GM23338 (cell line): Measurements from ENCODE around the gene CHKB. TPM values are rescaled to one million over a fixed set of nuclear protein-coding genes. Genes with fewer than 3 reads are reported as not detected.

Experiments
- ATAC-seq: fragments of 200-7000 bp; cut with Tn5 transposase; 3 replicates; pipeline ENCODE4 v1.9.1; 2020
- DNase-seq: peaks from one replicate; pipeline ENCODE4 v3.0.0-alpha.2; 2015; ENCODE audit warnings: low spot score
- H2AFZ ChIP-seq: fragments of 200-600 bp; sonication (generic); 2 replicates; pipeline ENCODE4 v1.8.0; 2016; ENCODE audit warnings: antibody characterized with exemption, mild to moderate bottlenecking, moderate library complexity
- H3F3A ChIP-seq: fragments of 200-600 bp; sonication (generic); replicated peaks from 2 replicates; pipeline ENCODE4 v1.8.0; 2017; ENCODE audit warnings: antibody characterized with exemption, mixed run types, low read depth
- H3K27ac ChIP-seq: fragments of 200-600 bp; sonication (generic); 2 replicates; pipeline ENCODE4 v1.6.1; 2016; ENCODE audit warnings: low read depth
- H3K27me3 ChIP-seq: fragments of 200-600 bp; sonication (generic); 2 replicates; pipeline ENCODE4 v1.8.0; 2016; ENCODE audit warnings: mild to moderate bottlenecking, mixed run types, moderate library complexity; ENCODE audit not compliant: insufficient read depth
- H3K36me3 ChIP-seq: fragments of 200-600 bp; sonication (generic); 2 replicates; pipeline ENCODE4 v1.8.0; 2016; ENCODE audit warnings: mild to moderate bottlenecking; ENCODE audit not compliant: insufficient read depth
- H3K4me1 ChIP-seq: fragments of 200-600 bp; sonication (generic); 2 replicates; pipeline ENCODE4 v1.8.0; 2016; ENCODE audit warnings: mild to moderate bottlenecking, moderate library complexity; ENCODE audit not compliant: insufficient read depth
- H3K4me2 ChIP-seq: fragments of 200-600 bp; sonication (generic); 2 replicates; pipeline ENCODE4 v1.7.1; 2017; ENCODE audit warnings: mixed run types
- H3K4me3 ChIP-seq: fragments of 200-600 bp; sonication (generic); 2 replicates; pipeline ENCODE4 v1.6.1; 2016; ENCODE audit warnings: mixed run types
- H3K79me2 ChIP-seq: fragments of 200-600 bp; sonication (generic); replicated peaks from 2 replicates; pipeline ENCODE4 v1.8.0; 2017; ENCODE audit warnings: mild to moderate bottlenecking; ENCODE audit not compliant: insufficient read depth
- H3K9me2 ChIP-seq: fragments of 200-600 bp; sonication (generic); 2 replicates; pipeline ENCODE4 v1.8.0; 2017; ENCODE audit not compliant: insufficient read depth
- H4K20me1 ChIP-seq: fragments of 200-600 bp; sonication (generic); replicated peaks from 2 replicates; pipeline ENCODE4 v1.8.0; 2017; ENCODE audit warnings: mild to moderate bottlenecking; ENCODE audit not compliant: insufficient read depth
- H3K27ac Mint-ChIP-seq: 2 replicates; pipeline ENCODE4 v1.8.0; 2020; ENCODE audit warnings: inconsistent platforms, mild to moderate bottlenecking, moderate library complexity, mixed read lengths
- H3K27me3 Mint-ChIP-seq: 3 replicates; pipeline ENCODE4 v1.8.0; 2022; ENCODE audit warnings: low read depth, mild to moderate bottlenecking, moderate library complexity, mixed read lengths, inconsistent platforms; ENCODE audit not compliant: insufficient read depth, poor library complexity
- H3K36me3 Mint-ChIP-seq: 3 replicates; pipeline ENCODE4 v1.8.0; 2021; ENCODE audit warnings: low read depth, mild to moderate bottlenecking, inconsistent platforms, moderate library complexity, mixed read lengths
- H3K4me1 Mint-ChIP-seq: 3 replicates; pipeline ENCODE4 v1.8.0; 2020; ENCODE audit warnings: mild to moderate bottlenecking, inconsistent platforms, mixed read lengths
- H3K4me3 Mint-ChIP-seq: 3 replicates; pipeline ENCODE4 v1.8.0; 2021; ENCODE audit warnings: moderate library complexity, mild to moderate bottlenecking, inconsistent platforms, mixed read lengths
- H3K9me3 Mint-ChIP-seq: 3 replicates; pipeline ENCODE4 v1.8.0; 2020; ENCODE audit warnings: moderate library complexity, mild to moderate bottlenecking, inconsistent platforms, mixed read lengths
- CREB1 ChIP-seq: fragments of 250-450 bp; sonication (Bioruptor Pico); IDR thresholded peaks from 2 replicates; pipeline ENCODE4 v1.5.0; 2020; ENCODE audit warnings: low read depth, mild to moderate bottlenecking, moderate library complexity
- ETS1 ChIP-seq: IDR thresholded peaks from 2 replicates; pipeline ENCODE4 v1.6.1; 2016; ENCODE audit warnings: antibody characterized with exemption
- EZH2 ChIP-seq: fragments of 200-600 bp; sonication (generic); IDR thresholded peaks from one replicate; pipeline ENCODE4 v1.8.0; 2017; ENCODE audit warnings: antibody characterized with exemption, mild to moderate bottlenecking, low read depth; ENCODE audit not compliant: unreplicated experiment
- EZH2phosphoT487 ChIP-seq: fragments of 200-600 bp; sonication (generic); IDR thresholded peaks from one replicate; pipeline ENCODE4 v1.8.1; 2018; ENCODE audit warnings: antibody characterized with exemption; ENCODE audit not compliant: unreplicated experiment
- JUNB ChIP-seq: IDR thresholded peaks from one replicate; pipeline ENCODE4 v1.6.1; 2016; ENCODE audit warnings: antibody characterized with exemption; ENCODE audit not compliant: unreplicated experiment
- POLR2AphosphoS5 ChIP-seq: IDR thresholded peaks from 2 replicates; pipeline ENCODE4 v1.6.1; 2016; ENCODE audit warnings: antibody characterized with exemption, low read depth
- REST ChIP-seq: IDR thresholded peaks from one replicate; pipeline ENCODE4 v1.6.1; 2018; ENCODE audit warnings: antibody characterized with exemption; ENCODE audit not compliant: unreplicated experiment
- STAT1 ChIP-seq: IDR thresholded peaks from one replicate; pipeline ENCODE4 v1.6.1; 2016; ENCODE audit warnings: antibody characterized with exemption; ENCODE audit not compliant: unreplicated experiment
- ZNF114 ChIP-seq: fragments of 250-450 bp; sonication (Bioruptor Pico); IDR thresholded peaks from 2 replicates; pipeline ENCODE4 v1.5.0; 2020; ENCODE audit warnings: mild to moderate bottlenecking, moderate library complexity
- ZNF331 ChIP-seq: fragments of 250-450 bp; sonication (Bioruptor Pico); IDR thresholded peaks from 2 replicates; pipeline ENCODE4 v1.5.0; 2020; ENCODE audit warnings: low read depth, mild to moderate bottlenecking, moderate library complexity
- ZNF462 ChIP-seq: fragments of 250-450 bp; sonication (Bioruptor Pico); IDR thresholded peaks from 2 replicates; pipeline ENCODE4 v1.5.0; 2020; ENCODE audit warnings: mild to moderate bottlenecking, moderate library complexity
- polyA plus RNA-seq: library from polyadenylated mRNA; unstranded; fragments of >200 nt; fragmentation: Nextera tagmentation; extraction: Ambion mirVana; gene quantifications from 2 replicates; pipeline ENCODE4 v1.2.1, GENCODE V29; 2016
- total RNA-seq: library from RNA; depleted of rRNA; stranded (reverse); fragments of >200 nt; shearing (Covaris generic); gene quantifications from 2 replicates; pipeline ENCODE4 v1.2.3, GENCODE V29; 2014

Gene CHKB
- total and polyA plus RNA-seq, 2 experiments from 2014 or later: 51.2 to 61.6 TPM

- H3K27me3 ChIP-seq: peaks cover 83% of the 10 kb centered on the region
- Mint-ChIP-seq H3K4me1 (peaks cover 10% of the 10 kb centered on the region; the same call in 2 of the 3 replicates), H3K27me3 (peaks cover 77% of the 10 kb centered on the region), H3K4me3 (peak overlapping the region; percentile 65), H3K27ac (no peak overlapping the region), H3K36me3 (no peaks in the 10 kb centered on the region), H3K9me3 (no peaks in the 10 kb centered on the region; the same call in 2 of the 3 replicates)
- 0 out of 2 replicates have a peak, but pooled peaks cover 4% of the 10 kb centered on the region for H3K4me1 ChIP-seq
- DNase-seq (peak; percentile 91), ATAC-seq (peak; percentile 50)
- peak; percentile 74 for TF ChIP-seq CREB1
- no peak for TF ChIP-seq POLR2AphosphoS5
- H3K4me2 ChIP-seq: peak overlapping the region; percentile 87
- H4K20me1 ChIP-seq: no peaks in the 10 kb centered on the region; the same call in none of the 2 replicates
- H2AFZ ChIP-seq: peak overlapping the region; percentile 78
- H3K79me2 ChIP-seq: no peaks in the 10 kb centered on the region
- no peak overlapping the region for H3K27ac ChIP-seq
- peak overlapping the region; percentile 66 for H3K4me3 ChIP-seq
- H3K9me2 ChIP-seq: no peaks in the 10 kb centered on the region
- H3F3A ChIP-seq: no peaks in the 10 kb centered on the region; the same call in none of the 2 replicates
- no peaks in the 10 kb centered on the region for H3K36me3 ChIP-seq
These were observed 51.6 kb downstream of the CHKB start for GRCh38 chr22:50530877-50531545.

- H3K4me1 Mint-ChIP-seq: peaks cover 10% of the 10 kb centered on the region; the same call in 2 of the 3 replicates
- H3K27ac Mint-ChIP-seq: no peak overlapping the region
- H3K36me3 Mint-ChIP-seq: no peaks in the 10 kb centered on the region
- DNase-seq (no peak), ATAC-seq (no peak)
- Histone ChIP-seq H3K4me3 (peak overlapping the region; percentile 66), H3K27ac (no peak overlapping the region), H3K36me3 (no peaks in the 10 kb centered on the region), H4K20me1 (no peaks in the 10 kb centered on the region; the same call in none of the 2 replicates), H2AFZ (peak overlapping the region; percentile 78), H3K9me2 (no peaks in the 10 kb centered on the region), H3K4me1 (0 out of 2 replicates have a peak, but pooled peaks cover 4% of the 10 kb centered on the region), H3K79me2 (no peaks in the 10 kb centered on the region), H3K4me2 (peak overlapping the region; percentile 87), H3K27me3 (peaks cover 83% of the 10 kb centered on the region), H3F3A (no peaks in the 10 kb centered on the region; the same call in none of the 2 replicates)
- no peaks in the 10 kb centered on the region; the same call in 2 of the 3 replicates for H3K9me3 Mint-ChIP-seq
- peak overlapping the region; percentile 65 for H3K4me3 Mint-ChIP-seq
- peaks cover 77% of the 10 kb centered on the region for H3K27me3 Mint-ChIP-seq
- TF ChIP-seq CREB1 (no peak), EZH2phosphoT487 (no peak), REST (no peak), EZH2 (no peak), ETS1 (no peak), ZNF331 (CRISPR knock-in tag) (no peak), JUNB (no peak), ZNF462 (no peak), POLR2AphosphoS5 (no peak), ZNF114 (CRISPR knock-in tag) (no peak), STAT1 (no peak)
These were observed 52.1 kb downstream of the CHKB start for GRCh38 chr22:50530580-50530876.
